Thymus (tissue), 11 donors: ENCODE measurements around the gene FNDC1. TPM values are rescaled to one million over a fixed set of nuclear protein-coding genes. Genes with fewer than 3 reads are reported as not detected.

Experiments
- DNase-seq, 9 donors: peaks; one replicate each; pipeline ENCODE4 v3.0.0-alpha.2; 2013; ENCODE audit warnings: low spot score in 9 of 9, low read depth in 6 of 9, missing footprints in 1 of 9
- H3K27ac ChIP-seq, 2 donors: one replicate each; pipeline ENCODE4 v1.5.1; 2013; ENCODE audit warnings: control low read depth in 1 of 2, low read depth in 1 of 2, low read length in 1 of 2, mild to moderate bottlenecking in 1 of 2, moderate library complexity in 1 of 2
- H3K27me3 ChIP-seq, 2 donors: one replicate each; pipeline ENCODE4 v1.5.1; 2013; ENCODE audit warnings: low read length in 1 of 2; ENCODE audit not compliant: control insufficient read depth in 2 of 2, insufficient read depth in 1 of 2
- H3K36me3 ChIP-seq, 2 donors: one replicate each; pipeline ENCODE4 v1.5.1; 2013; ENCODE audit warnings: low read length in 1 of 2, mild to moderate bottlenecking in 1 of 2, moderate library complexity in 1 of 2; ENCODE audit not compliant: control insufficient read depth in 2 of 2, insufficient read depth in 2 of 2
- H3K4me1 ChIP-seq, 2 donors: one replicate each; pipeline ENCODE4 v1.5.1; 2013; ENCODE audit warnings: low read length in 2 of 2; ENCODE audit not compliant: control insufficient read depth in 2 of 2, insufficient read depth in 2 of 2
- H3K4me3 ChIP-seq, 2 donors: one replicate each; pipeline ENCODE4 v1.5.1; 2013; ENCODE audit warnings: low read length in 2 of 2, control low read depth in 1 of 2, mild to moderate bottlenecking in 1 of 2
- H3K9me3 ChIP-seq, 2 donors: one replicate each; pipeline ENCODE4 v1.5.1; 2013; ENCODE audit warnings: low read length in 1 of 2, mild to moderate bottlenecking in 1 of 2; ENCODE audit not compliant: control insufficient read depth in 2 of 2, insufficient read depth in 1 of 2
- WGBS: extraction: QIAGEN DNeasy Blood & Tissue Kit; methylation state at CpG from one replicate; pipeline ENCODE4 v1.1.7; 2013; 5-methylcytosine and 5-hydroxymethylcytosine counted together
- polyA plus RNA-seq: library from polyadenylated mRNA; stranded (reverse); fragments of 200-250 nt; gene quantifications from one replicate; pipeline ENCODE4 v1.2.3, GENCODE V29; 2013
- total RNA-seq: library from RNA; stranded (reverse); fragments of 120-200 nt; gene quantifications from one replicate; pipeline ENCODE4 v1.2.4, GENCODE V29; 2013
- donor health status: healthy.

The FNDC1 gene
- total and polyA plus RNA-seq, 2 donors: 0.07 to 0.47 TPM

- H3K4me1 ChIP-seq: no peaks in the 10 kb centered on the region
- peaks cover 0 to 3% of the 10 kb centered on the region in 2 donors for H3K27me3 ChIP-seq
- H3K27ac ChIP-seq: no peak overlapping the region
- WGBS: 96% methylated on average over 1 of the region's 1 CpG
- H3K36me3 ChIP-seq: no peaks in the 10 kb centered on the region
- H3K9me3 ChIP-seq: no peaks in the 10 kb centered on the region
- H3K4me3 ChIP-seq: no peak overlapping the region
- DNase-seq: no peak
These were observed 15.4 kb downstream of the FNDC1 start for GRCh38 chr6:159184559-159184958.

DNA sequence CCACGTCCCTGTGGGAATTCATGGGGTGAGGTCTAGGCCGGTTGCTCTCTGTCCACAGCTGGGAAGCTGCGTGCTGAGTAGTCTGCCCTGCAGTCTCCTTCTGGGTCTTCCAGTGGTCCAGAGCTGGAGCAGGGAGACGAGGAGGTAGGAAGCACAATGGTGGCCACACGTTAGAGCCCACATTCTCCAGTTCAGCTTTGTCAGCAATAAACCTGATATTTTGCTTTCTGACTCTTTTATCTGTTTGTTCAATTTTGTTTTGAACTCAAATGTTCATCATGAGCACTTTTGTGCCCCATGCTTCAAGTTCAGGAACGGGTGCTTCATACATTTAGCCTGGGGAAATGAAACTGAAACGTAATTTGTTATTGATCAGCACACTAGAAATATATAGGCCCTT is 21.3 kb downstream of the FNDC1 start:
- DNase-seq: no peak
- WGBS: 94% methylated on average over 7 of the region's 7 CpGs
- no peaks in the 10 kb centered on the region for H3K4me1 ChIP-seq
- no peaks in the 10 kb centered on the region for H3K36me3 ChIP-seq
- no peak overlapping the region for H3K4me3 ChIP-seq
- H3K9me3 ChIP-seq: no peaks in the 10 kb centered on the region
- H3K27me3 ChIP-seq: peaks cover 0 to 3% of the 10 kb centered on the region in 2 donors
- no peak overlapping the region for H3K27ac ChIP-seq

DNA sequence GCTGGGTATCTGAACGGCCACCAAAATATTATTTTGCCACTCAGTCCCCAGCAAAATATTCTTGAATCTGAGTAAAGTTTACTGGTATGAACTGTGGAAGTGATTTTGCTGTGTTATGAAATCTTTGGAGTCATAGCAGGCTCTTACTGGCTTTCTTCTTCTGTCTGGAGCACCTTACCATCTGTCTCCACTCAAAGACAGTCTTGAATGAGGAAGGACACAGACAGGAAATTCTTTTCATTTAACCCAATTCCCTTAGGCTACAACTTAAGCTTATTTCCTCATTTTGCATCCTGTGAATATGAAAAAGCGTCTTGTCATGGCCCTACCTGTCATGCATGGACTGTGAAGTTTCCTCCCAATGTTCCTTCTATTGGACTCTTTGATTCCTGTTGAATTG is 24.7 kb downstream of the FNDC1 start:
- H3K27me3 ChIP-seq: no peaks in the 10 kb centered on the region
- no peaks in the 10 kb centered on the region for H3K9me3 ChIP-seq
- no peaks in the 10 kb centered on the region for H3K36me3 ChIP-seq
- 49% methylated on average over 2 of the region's 2 CpGs for WGBS
- no peaks in the 10 kb centered on the region for H3K4me1 ChIP-seq
- no peak overlapping the region for H3K27ac ChIP-seq
- no peak for DNase-seq
- H3K4me3 ChIP-seq: no peak overlapping the region

GRCh38 chr6:159194421-159194820 is 25.2 kb downstream of the FNDC1 start:
- Histone ChIP-seq H3K27ac (no peak overlapping the region), H3K36me3 (no peaks in the 10 kb centered on the region), H3K9me3 (no peaks in the 10 kb centered on the region), H3K4me1 (no peaks in the 10 kb centered on the region), H3K27me3 (no peaks in the 10 kb centered on the region), H3K4me3 (no peak overlapping the region)
- WGBS: 95% methylated on average over 4 of the region's 4 CpGs
- no peak for DNase-seq

GRCh38 chr6:159196430-159196975 is 27.3 kb downstream of the FNDC1 start:
- H3K9me3 ChIP-seq: no peaks in the 10 kb centered on the region
- no peaks in the 10 kb centered on the region for H3K36me3 ChIP-seq
- H3K4me3 ChIP-seq: no peak overlapping the region
- no peaks in the 10 kb centered on the region for H3K4me1 ChIP-seq
- no peaks in the 10 kb centered on the region for H3K27me3 ChIP-seq
- H3K27ac ChIP-seq: no peak overlapping the region
- 93% methylated on average over 2 of the region's 2 CpGs for WGBS
- no peak for DNase-seq

DNA sequence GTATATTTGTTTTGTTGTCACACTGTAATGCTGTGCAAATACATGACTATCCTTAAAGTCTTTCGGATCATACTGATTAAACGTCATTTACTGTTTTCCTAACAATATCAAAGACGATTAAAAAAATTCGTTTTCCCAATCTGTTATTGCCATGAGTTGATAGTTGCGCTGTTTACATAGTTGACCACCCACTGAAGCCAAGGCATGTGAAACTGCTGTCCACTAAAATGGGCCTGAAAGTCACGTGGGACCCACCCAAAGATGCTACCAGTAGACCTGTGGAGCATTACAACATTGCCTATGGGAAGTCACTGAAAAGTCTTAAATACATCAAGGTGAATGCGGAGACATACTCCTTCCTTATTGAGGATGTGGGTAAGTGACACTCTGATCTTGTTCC is 28.1 kb downstream of the FNDC1 start:
- no peak for DNase-seq
- Histone ChIP-seq H3K27me3 (no peaks in the 10 kb centered on the region), H3K36me3 (no peaks in the 10 kb centered on the region), H3K27ac (no peak overlapping the region), H3K4me1 (no peaks in the 10 kb centered on the region), H3K4me3 (no peak overlapping the region), H3K9me3 (no peaks in the 10 kb centered on the region)
- WGBS: 95% methylated on average over 7 of the region's 7 CpGs

- 76% methylated on average over 1 of the region's 1 CpG for WGBS
These were observed 32.1 kb downstream of the FNDC1 start for GRCh38 chr6:159201336-159201735.

GRCh38 chr6:159203304-159204005 is 34.3 kb downstream of the FNDC1 start:
- 93% methylated on average over 9 of the region's 9 CpGs for WGBS
- no peak overlapping the region for H3K27ac ChIP-seq
- H3K4me3 ChIP-seq: no peak overlapping the region
- no peaks in the 10 kb centered on the region for H3K4me1 ChIP-seq
- H3K9me3 ChIP-seq: no peaks in the 10 kb centered on the region
- H3K27me3 ChIP-seq: no peaks in the 10 kb centered on the region
- DNase-seq: no peak
- H3K36me3 ChIP-seq: no peaks in the 10 kb centered on the region

More at GRCh38 chr6:159201336-159201735, 32.1 kb downstream of the FNDC1 start:
- Histone ChIP-seq H3K27ac (no peak overlapping the region), H3K36me3 (no peaks in the 10 kb centered on the region), H3K9me3 (no peaks in the 10 kb centered on the region), H3K27me3 (no peaks in the 10 kb centered on the region), H3K4me3 (no peak overlapping the region), H3K4me1 (no peaks in the 10 kb centered on the region)
- DNase-seq: no peak

DNA sequence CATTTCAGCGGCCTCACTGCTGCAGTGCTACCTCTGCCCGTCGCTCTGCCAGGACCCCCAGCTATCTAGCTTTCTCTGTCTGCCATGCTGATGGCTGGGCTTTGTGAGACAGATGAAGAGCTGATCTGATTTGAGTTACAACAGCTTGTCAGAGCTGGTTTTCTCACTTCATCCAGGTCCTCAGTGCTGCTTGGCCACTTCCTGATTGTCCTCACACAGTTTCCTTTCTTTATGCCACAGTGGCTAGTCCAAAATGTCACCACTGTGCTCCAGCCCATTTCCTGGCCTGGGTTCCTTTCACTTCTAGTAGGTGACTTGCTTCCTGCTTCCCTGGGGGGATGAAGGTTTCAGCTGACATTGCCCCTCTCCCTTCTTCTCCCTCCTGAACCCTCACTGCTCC is 35.4 kb downstream of the FNDC1 start:
- Histone ChIP-seq H3K27ac (no peak overlapping the region), H3K4me3 (no peak overlapping the region), H3K36me3 (no peaks in the 10 kb centered on the region), H3K4me1 (no peaks in the 10 kb centered on the region), H3K9me3 (no peaks in the 10 kb centered on the region), H3K27me3 (no peaks in the 10 kb centered on the region)
- DNase-seq: no peak
- WGBS: 92% methylated on average over 3 of the region's 3 CpGs
